ENCODE results near the gene FUS.

DNA sequence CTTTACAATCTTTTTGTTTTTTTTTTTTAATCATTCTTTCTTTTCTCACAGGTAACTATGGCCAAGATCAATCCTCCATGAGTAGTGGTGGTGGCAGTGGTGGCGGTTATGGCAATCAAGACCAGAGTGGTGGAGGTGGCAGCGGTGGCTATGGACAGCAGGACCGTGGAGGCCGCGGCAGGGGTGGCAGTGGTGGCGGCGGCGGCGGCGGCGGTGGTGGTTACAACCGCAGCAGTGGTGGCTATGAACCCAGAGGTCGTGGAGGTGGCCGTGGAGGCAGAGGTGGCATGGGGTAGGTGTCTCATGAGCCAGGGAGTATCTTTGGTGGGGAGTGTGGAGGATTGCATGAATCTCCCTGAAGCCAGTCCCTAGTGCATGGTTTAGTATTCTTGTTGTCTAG lies 4.9 kb downstream of the FUS start:
- TF ChIP-seq EZH2 (IDR thresholded peaks at IDR 0.05; ENCODE audit: insufficient read depth, low read length) = no peak
- TF ChIP-seq, protein P1, sequence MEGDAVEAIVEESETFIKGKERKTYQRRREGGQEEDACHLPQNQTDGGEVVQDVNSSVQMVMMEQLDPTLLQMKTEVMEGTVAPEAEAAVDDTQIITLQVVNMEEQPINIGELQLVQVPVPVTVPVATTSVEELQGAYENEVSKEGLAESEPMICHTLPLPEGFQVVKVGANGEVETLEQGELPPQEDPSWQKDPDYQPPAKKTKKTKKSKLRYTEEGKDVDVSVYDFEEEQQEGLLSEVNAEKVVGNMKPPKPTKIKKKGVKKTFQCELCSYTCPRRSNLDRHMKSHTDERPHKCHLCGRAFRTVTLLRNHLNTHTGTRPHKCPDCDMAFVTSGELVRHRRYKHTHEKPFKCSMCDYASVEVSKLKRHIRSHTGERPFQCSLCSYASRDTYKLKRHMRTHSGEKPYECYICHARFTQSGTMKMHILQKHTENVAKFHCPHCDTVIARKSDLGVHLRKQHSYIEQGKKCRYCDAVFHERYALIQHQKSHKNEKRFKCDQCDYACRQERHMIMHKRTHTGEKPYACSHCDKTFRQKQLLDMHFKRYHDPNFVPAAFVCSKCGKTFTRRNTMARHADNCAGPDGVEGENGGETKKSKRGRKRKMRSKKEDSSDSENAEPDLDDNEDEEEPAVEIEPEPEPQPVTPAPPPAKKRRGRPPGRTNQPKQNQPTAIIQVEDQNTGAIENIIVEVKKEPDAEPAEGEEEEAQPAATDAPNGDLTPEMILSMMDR (IDR thresholded peaks at IDR 0.05; ENCODE audit: insufficient read depth, low read depth, low read length) = no peak

Data from astrocyte (in vitro differentiated cells and primary cell).